IPS-15b (cell line): ENCODE measurements around the gene ST3GAL4.
"Not testable (repeated sequence)": the region's sequence is repeated elsewhere in the genome, so short reads cannot be mapped to it uniquely, and the experiment has no call there.

Source experiments
- H3K27me3 ChIP-seq: one replicate; pipeline ENCODE4 v1.6.1; 2013; ENCODE audit warnings: low read length; ENCODE audit not compliant: control insufficient read depth, insufficient read depth
- H3K36me3 ChIP-seq: one replicate; pipeline ENCODE4 v1.6.1; 2013; ENCODE audit warnings: low read length; ENCODE audit not compliant: control insufficient read depth, insufficient read depth
- H3K4me1 ChIP-seq: one replicate; pipeline ENCODE4 v1.6.1; 2013; ENCODE audit warnings: mild to moderate bottlenecking, low read length; ENCODE audit not compliant: control insufficient read depth, insufficient read depth
- H3K4me3 ChIP-seq: one replicate; pipeline ENCODE4 v1.5.1; 2013; ENCODE audit warnings: low read depth, low read length
- H3K9ac ChIP-seq: one replicate; pipeline ENCODE4 v1.6.1; 2013; ENCODE audit warnings: low read depth, mild to moderate bottlenecking, low read length
- H3K9me3 ChIP-seq: one replicate; pipeline ENCODE4 v1.6.1; 2013; ENCODE audit warnings: mild to moderate bottlenecking, low read length; ENCODE audit not compliant: control insufficient read depth, insufficient read depth

Gene ST3GAL4

GRCh38 chr11:126374562-126375300, 19.2 kb downstream of the ST3GAL4 start:
- H3K36me3 ChIP-seq, H3K4me1 ChIP-seq, H3K9ac ChIP-seq, H3K4me3 ChIP-seq, H3K27me3 ChIP-seq, H3K9me3 ChIP-seq: not testable (repeated sequence)

- no peak overlapping the region for H3K4me3 ChIP-seq
- H3K4me1 ChIP-seq = no peaks in the 10 kb centered on the region
- H3K9ac ChIP-seq = no peak overlapping the region
- H3K36me3 ChIP-seq = no peaks in the 10 kb centered on the region
- no peaks in the 10 kb centered on the region for H3K27me3 ChIP-seq
- H3K9me3 ChIP-seq = no peaks in the 10 kb centered on the region
Observed at GRCh38 chr11:126375726-126376125, 20.2 kb downstream of the ST3GAL4 start.

- no peaks in the 10 kb centered on the region for H3K27me3 ChIP-seq
- no peaks in the 10 kb centered on the region for H3K4me1 ChIP-seq
- H3K4me3 ChIP-seq = no peak overlapping the region
- no peak overlapping the region for H3K9ac ChIP-seq
- no peaks in the 10 kb centered on the region for H3K9me3 ChIP-seq
- no peaks in the 10 kb centered on the region for H3K36me3 ChIP-seq
Observed at GRCh38 chr11:126378763-126379162, 23.3 kb downstream of the ST3GAL4 start.

GRCh38 chr11:126380909-126381308, 25.4 kb downstream of the ST3GAL4 start:
- Histone ChIP-seq H3K9ac (no peak overlapping the region), H3K36me3 (no peaks in the 10 kb centered on the region), H3K9me3 (no peaks in the 10 kb centered on the region), H3K4me1 (no peaks in the 10 kb centered on the region), H3K27me3 (no peaks in the 10 kb centered on the region), H3K4me3 (no peak overlapping the region)

- not testable (repeated sequence) for H3K9me3 ChIP-seq, H3K4me3 ChIP-seq, H3K27me3 ChIP-seq, H3K36me3 ChIP-seq, H3K9ac ChIP-seq, H3K4me1 ChIP-seq
Observed at GRCh38 chr11:126381960-126382359, 26.5 kb downstream of the ST3GAL4 start.

GRCh38 chr11:126382641-126383040, 27.2 kb downstream of the ST3GAL4 start:
- not testable (repeated sequence) for H3K27me3 ChIP-seq, H3K9me3 ChIP-seq, H3K9ac ChIP-seq, H3K4me1 ChIP-seq, H3K36me3 ChIP-seq, H3K4me3 ChIP-seq

- Histone ChIP-seq H3K9ac (no peak overlapping the region), H3K9me3 (no peaks in the 10 kb centered on the region), H3K27me3 (no peaks in the 10 kb centered on the region), H3K4me3 (no peak overlapping the region), H3K4me1 (no peaks in the 10 kb centered on the region), H3K36me3 (no peaks in the 10 kb centered on the region)
Observed at GRCh38 chr11:126383339-126384335, 28.2 kb downstream of the ST3GAL4 start.

- no peaks in the 10 kb centered on the region for H3K36me3 ChIP-seq
- no peak overlapping the region for H3K4me3 ChIP-seq
- H3K4me1 ChIP-seq = no peaks in the 10 kb centered on the region
- H3K9me3 ChIP-seq = no peaks in the 10 kb centered on the region
- H3K27me3 ChIP-seq = no peaks in the 10 kb centered on the region
- no peak overlapping the region for H3K9ac ChIP-seq
Observed at GRCh38 chr11:126384449-126385070, 29.1 kb downstream of the ST3GAL4 start.

- Histone ChIP-seq H3K9ac (no peak overlapping the region), H3K36me3 (no peaks in the 10 kb centered on the region), H3K4me1 (no peaks in the 10 kb centered on the region), H3K27me3 (no peaks in the 10 kb centered on the region), H3K9me3 (no peaks in the 10 kb centered on the region), H3K4me3 (no peak overlapping the region)
Observed at GRCh38 chr11:126385991-126386728, 30.7 kb downstream of the ST3GAL4 start.

- H3K9me3 ChIP-seq, H3K27me3 ChIP-seq, H3K4me3 ChIP-seq, H3K4me1 ChIP-seq, H3K9ac ChIP-seq, H3K36me3 ChIP-seq: not testable (repeated sequence)
Observed at GRCh38 chr11:126386729-126387071, 31.2 kb downstream of the ST3GAL4 start.

- Histone ChIP-seq H3K4me3 (no peak overlapping the region), H3K4me1 (peaks cover 3% of the 10 kb centered on the region), H3K9me3 (no peaks in the 10 kb centered on the region), H3K27me3 (no peaks in the 10 kb centered on the region), H3K9ac (no peak overlapping the region), H3K36me3 (no peaks in the 10 kb centered on the region)
Observed at GRCh38 chr11:126387857-126388256, 32.4 kb downstream of the ST3GAL4 start.
